K562 (cell line): ENCODE data around the gene FOXRED2. TPM values are rescaled to one million over a fixed set of nuclear protein-coding genes. Genes with fewer than 3 reads are reported as not detected.

Source experiments
- ATAC-seq: fragments of 200-7000 bp; cut with Tn5 transposase; 3 replicates; pipeline ENCODE4 v1.9.1; 2020; ENCODE audit warnings: moderate library complexity
- BruUV-seq: library from RNA; stranded (reverse); fragments of 400-500 nt; replicated peaks from 2 replicates; lab custom pipeline; 2021; lab: Mats Ljungman, UMichigan
- CTCF ChIA-PET: fragments of 300-600 bp; formaldehyde crosslinking; extraction: SDS; loops from one replicate; lab custom pipeline; 2021; ENCODE audit warnings: low intra/inter-chr PET ratio; lab: Yijun Ruan, JAX
- POLR2A ChIA-PET: fragments of 300-600, 350-650 bp; sonication (Branson Sonifier 250); formaldehyde crosslinking; extraction: SDS; loops from one replicate; lab custom pipeline; 2021; ENCODE audit warnings: antibody characterized with exemption, inconsistent platforms; lab: Yijun Ruan, JAX
- DNase-seq, 4 experiments: peaks; one replicate each; pipeline versions ENCODE4 v3.0.0 to v3.0.0-alpha.2; 2011 to 2018; ENCODE audit warnings: low spot score in 3 of 4, mixed read lengths in 3 of 4; ENCODE audit errors: extremely low read depth in 1 of 4
- FAIRE-seq: peaks from 2 replicates; lab custom pipeline; 2011; peaks lifted over from hg19 to GRCh38; lab: Jason Lieb, UNC
- H2AFZ ChIP-seq: 2 replicates; pipeline ENCODE4 v1.6.0; 2011; ENCODE audit warnings: low read depth, low read length, control low read depth, inconsistent platforms
- H3K27ac ChIP-seq: fragments of 200-600 bp; 3 replicates; pipeline ENCODE4 v1.8.0; 2011; ENCODE audit warnings: low read depth, mild to moderate bottlenecking, control low read depth, inconsistent platforms, low read length, moderate library complexity, mixed read lengths; ENCODE audit errors: extremely low read depth
- H3K27me3 ChIP-seq, 2 experiments: fragments of 300-600 bp in 1 of 2; 2 replicates in 1 of 2; 3 replicates in 1 of 2; pipeline versions ENCODE4 v1.6.0 to v1.8.0; 2011; ENCODE audit warnings: inconsistent platforms in 2 of 2, low read length in 2 of 2, mild to moderate bottlenecking in 1 of 2, mixed read lengths in 1 of 2, moderate library complexity in 1 of 2; ENCODE audit not compliant: control insufficient read depth in 2 of 2, insufficient read depth in 2 of 2
- H3K36me3 ChIP-seq: fragments of 300-600 bp; 3 replicates; pipeline ENCODE4 v1.8.0; 2011; ENCODE audit warnings: mild to moderate bottlenecking, low read length, inconsistent platforms; ENCODE audit not compliant: control insufficient read depth, insufficient read depth
- H3K4me1 ChIP-seq, 2 experiments: fragments of 200-600 bp in 1 of 2; replicated peaks in 1 of 2; 2 replicates in 1 of 2; 3 replicates in 1 of 2; pipeline versions ENCODE4 v1.5.1 to v1.8.0; 2011; ENCODE audit warnings: inconsistent platforms in 2 of 2, low read length in 2 of 2, mild to moderate bottlenecking in 1 of 2, mixed read lengths in 1 of 2, moderate library complexity in 1 of 2; ENCODE audit not compliant: control insufficient read depth in 2 of 2, insufficient read depth in 2 of 2
- H3K4me2 ChIP-seq: 2 replicates; pipeline ENCODE4 v1.6.1; 2011; ENCODE audit warnings: low read length, control low read depth, inconsistent platforms, mixed read lengths; ENCODE audit not compliant: insufficient read depth
- H3K4me3 ChIP-seq: fragments of 200-600 bp; sonication (generic), shearing (Covaris generic); 2 replicates; pipeline ENCODE4 v1.5.1; 2016; ENCODE audit warnings: control low read depth, inconsistent platforms
- H3K79me2 ChIP-seq: fragments of 200-600 bp; 3 replicates; pipeline ENCODE4 v1.8.0; 2011; ENCODE audit warnings: low read length, inconsistent platforms; ENCODE audit not compliant: control insufficient read depth, insufficient read depth
- H3K9ac ChIP-seq, 2 experiments: 2 replicates each; pipeline versions ENCODE4 v1.6.0 to v1.6.1; 2011; ENCODE audit warnings: low read depth in 2 of 2, low read length in 2 of 2, control low read depth in 1 of 2, inconsistent platforms in 1 of 2, mild to moderate bottlenecking in 1 of 2, mixed read lengths in 1 of 2; ENCODE audit not compliant: insufficient read depth in 1 of 2
- H3K9me1 ChIP-seq: one replicate; pipeline ENCODE4 v1.6.0; 2011; ENCODE audit warnings: inconsistent platforms, mild to moderate bottlenecking, low read length, moderate library complexity; ENCODE audit not compliant: control insufficient read depth, insufficient read depth
- H3K9me3 ChIP-seq: replicated peaks from 2 replicates; pipeline ENCODE4 v1.5.1; 2011; ENCODE audit warnings: low read depth, low read length, inconsistent platforms; ENCODE audit not compliant: control insufficient read depth, insufficient read depth
- H4K20me1 ChIP-seq: replicated peaks from 2 replicates; pipeline ENCODE4 v1.6.1; 2011; ENCODE audit warnings: low read length, inconsistent platforms, mixed read lengths; ENCODE audit not compliant: control insufficient read depth, insufficient read depth
- BCL6 ChIP-seq: fragments of 250-450 bp; sonication (Bioruptor Pico); IDR thresholded peaks from 2 replicates; pipeline ENCODE4 v1.4.0; 2020
- CBFA2T2 ChIP-seq: fragments of 450-650 bp; conservative IDR thresholded peaks from 2 replicates; pipeline ENCODE4 v1.6.1; 2017; ENCODE audit warnings: mild to moderate bottlenecking
- CHCHD3 ChIP-seq: fragments of 250-450 bp; sonication (Bioruptor Pico); IDR thresholded peaks from 2 replicates; pipeline ENCODE4 v2.1.2; 2022; ENCODE audit warnings: mild to moderate bottlenecking
- EHMT2 ChIP-seq: fragments of 450-650 bp; IDR thresholded peaks from 2 replicates; pipeline ENCODE4 v1.6.1; 2018; ENCODE audit warnings: antibody characterized with exemption
- GABPA ChIP-seq: fragments of 200-800 bp; sonication (Bioruptor generic); conservative IDR thresholded peaks from 2 replicates; pipeline ENCODE4 v1.6.1; 2016; ENCODE audit warnings: low read depth, missing genetic modification characterization, missing compliant biosample characterization
- GATAD2B ChIP-seq: fragments of 450-650 bp; IDR thresholded peaks from 2 replicates; pipeline ENCODE4 v1.6.1; 2017; ENCODE audit warnings: mild to moderate bottlenecking, borderline replicate concordance
- KAT8 ChIP-seq: fragments of 450-650 bp; IDR thresholded peaks from 2 replicates; pipeline ENCODE4 v1.6.1; 2016; ENCODE audit warnings: low read depth, mild to moderate bottlenecking
- KDM5B ChIP-seq: fragments of 200-600 bp; sonication (generic); IDR thresholded peaks from 2 replicates; pipeline ENCODE4 v1.6.1; 2012; ENCODE audit warnings: low read depth, mild to moderate bottlenecking, moderate library complexity, low read length, control low read depth, inconsistent platforms; ENCODE audit not compliant: insufficient replicate concordance
- NFATC3 ChIP-seq: fragments of 450-650 bp; IDR thresholded peaks from 2 replicates; pipeline ENCODE4 v1.6.1; 2017; ENCODE audit warnings: mild to moderate bottlenecking
- TGIF2 ChIP-seq: sonication (generic); formaldehyde crosslinking; IDR thresholded peaks from 2 replicates; pipeline ENCODE4 v1.8.1; 2022; ENCODE audit warnings: mild to moderate bottlenecking, missing genetic modification reagents, moderate library complexity
- TOE1 ChIP-seq, 2 experiments: fragments of 450-650 bp in 1 of 2; sonication (generic) in 1 of 2; formaldehyde crosslinking in 1 of 2; IDR thresholded peaks; 2 replicates each; pipeline versions ENCODE4 v1.7.1 to v1.8.0; 2016 to 2022; ENCODE audit warnings: borderline replicate concordance in 2 of 2, mild to moderate bottlenecking in 2 of 2, antibody characterized with exemption in 1 of 2, inconsistent platforms in 1 of 2, low read depth in 1 of 2, missing genetic modification reagents in 1 of 2, moderate library complexity in 1 of 2
- WGBS: fragments of 100-300 bp; shearing (Covaris generic); methylation state at CpG from one replicate; pipeline ENCODE4 v1.1.6; 2016; ENCODE audit warnings: low coverage, mixed read lengths; ENCODE audit not compliant: insufficient coverage; ENCODE audit errors: missing lambda C conversion rate; 5-methylcytosine and 5-hydroxymethylcytosine counted together
- in situ Hi-C: fragments of 300-500 bp; cut with MboI; formaldehyde crosslinking; loops from 4 replicates; pipeline ENCODE4 v1.15.0; 2018; ENCODE audit warnings: inconsistent platforms, mixed read lengths
- intact Hi-C: fragments of 100-400 bp; cut with micrococcal nuclease; formaldehyde crosslinking; loops from 2 replicates; pipeline ENCODE4 v1.14.2; 2022
- polyA plus RNA-seq, 8 experiments: library from polyadenylated mRNA; depleted of rRNA in 4 of 8; stranded (reverse) in 5 of 8; unstranded in 3 of 8; fragments of >200 nt; fragmentation: Nextera tagmentation in 2 of 8; fragmentation: Illumina TruSeq in 1 of 8; extraction: Ambion mirVana in 2 of 8; extraction: Trizol in 1 of 8; gene quantifications; 2 replicates each; pipeline versions ENCODE4 v1.2.1 to v1.2.3, GENCODE V29; 2011 to 2014; ENCODE audit warnings: inconsistent platforms in 1 of 8, missing spikeins in 1 of 8
- total RNA-seq, 7 experiments: library from RNA; depleted of rRNA in 6 of 7; stranded (reverse); fragments of >200 nt in 6 of 7; fragmentation: Illumina TruSeq in 2 of 7; extraction: Trizol in 2 of 7; gene quantifications; 2 replicates each; pipeline versions ENCODE4 v1.2.1 to v1.2.3, GENCODE V29; 2011 to 2021; ENCODE audit warnings: low replicate concordance in 1 of 7
- TF ChIP-seq, protein P1 (sequence below): fragments of 450-650 bp; IDR thresholded peaks from 2 replicates; pipeline ENCODE4 v1.6.1; 2016
- TF ChIP-seq, protein P2 (sequence below): fragments of 450-650 bp; IDR thresholded peaks from 2 replicates; pipeline ENCODE4 v1.6.1; 2016; ENCODE audit warnings: missing biosample characterization, missing genetic modification characterization
- TF ChIP-seq, protein P3 (sequence below): fragments of 250-450 bp; sonication (Bioruptor Pico); IDR thresholded peaks from 2 replicates; pipeline ENCODE4 v1.9.0; 2021; ENCODE audit warnings: mild to moderate bottlenecking, inconsistent platforms

Gene FOXRED2
- total and polyA plus RNA-seq, 9 of the 15 experiments (the other 6 are each of a cell fraction or from before 2014, with no cell fraction given) = 2.8 to 48.4 (median 7.8) TPM

DNA sequence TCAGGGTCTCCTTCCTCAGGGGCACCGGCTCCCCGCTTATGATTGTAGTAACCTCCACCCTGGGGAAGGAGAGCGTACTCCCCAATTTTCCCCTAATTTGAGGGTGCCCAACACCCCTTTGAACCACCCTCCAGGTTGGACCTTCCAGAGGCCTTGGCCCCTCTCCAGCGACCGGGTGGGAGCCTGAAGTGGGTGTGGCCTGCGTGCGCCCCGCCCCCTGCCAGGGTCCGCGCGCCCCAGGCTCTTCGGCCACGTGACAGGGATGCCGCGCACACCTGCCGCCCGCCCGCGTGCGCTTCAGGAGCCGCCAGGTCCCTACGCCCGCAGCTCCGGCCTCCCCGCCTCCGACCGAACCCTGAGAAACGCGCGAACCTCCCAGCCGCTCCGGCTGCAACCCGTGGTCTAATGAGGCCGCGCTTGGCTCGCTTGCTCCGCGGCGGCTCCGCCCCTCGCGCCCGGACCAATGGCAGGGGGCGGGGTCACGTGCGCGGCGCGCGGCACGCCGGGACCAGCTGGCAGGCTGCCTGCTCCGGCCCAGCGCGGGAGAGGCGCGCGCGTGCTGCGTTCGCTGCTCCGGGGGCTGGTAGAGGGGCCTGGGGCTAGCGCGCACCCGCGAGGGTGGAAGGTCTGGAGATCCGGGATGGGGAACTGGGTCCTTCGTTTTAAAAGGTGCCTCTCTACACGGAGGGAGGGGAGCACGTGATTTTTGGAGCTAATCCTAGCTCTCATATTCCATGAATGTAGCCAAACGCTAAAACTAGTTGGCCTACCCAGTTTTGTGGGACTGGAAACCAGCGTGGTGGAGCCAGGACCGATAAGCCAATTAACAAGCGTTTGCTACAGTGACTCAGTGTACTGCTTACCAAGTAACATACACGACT, at the start of gene FOXRED2 (continued):
- TF ChIP-seq, protein P1, sequence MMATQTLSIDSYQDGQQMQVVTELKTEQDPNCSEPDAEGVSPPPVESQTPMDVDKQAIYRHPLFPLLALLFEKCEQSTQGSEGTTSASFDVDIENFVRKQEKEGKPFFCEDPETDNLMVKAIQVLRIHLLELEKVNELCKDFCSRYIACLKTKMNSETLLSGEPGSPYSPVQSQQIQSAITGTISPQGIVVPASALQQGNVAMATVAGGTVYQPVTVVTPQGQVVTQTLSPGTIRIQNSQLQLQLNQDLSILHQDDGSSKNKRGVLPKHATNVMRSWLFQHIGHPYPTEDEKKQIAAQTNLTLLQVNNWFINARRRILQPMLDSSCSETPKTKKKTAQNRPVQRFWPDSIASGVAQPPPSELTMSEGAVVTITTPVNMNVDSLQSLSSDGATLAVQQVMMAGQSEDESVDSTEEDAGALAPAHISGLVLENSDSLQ = no peak
- TF ChIP-seq GABPA (tag) (0 out of 2 replicates have a peak, but pooled peaks have one; percentile 15), CHCHD3 (no peak)

DNA sequence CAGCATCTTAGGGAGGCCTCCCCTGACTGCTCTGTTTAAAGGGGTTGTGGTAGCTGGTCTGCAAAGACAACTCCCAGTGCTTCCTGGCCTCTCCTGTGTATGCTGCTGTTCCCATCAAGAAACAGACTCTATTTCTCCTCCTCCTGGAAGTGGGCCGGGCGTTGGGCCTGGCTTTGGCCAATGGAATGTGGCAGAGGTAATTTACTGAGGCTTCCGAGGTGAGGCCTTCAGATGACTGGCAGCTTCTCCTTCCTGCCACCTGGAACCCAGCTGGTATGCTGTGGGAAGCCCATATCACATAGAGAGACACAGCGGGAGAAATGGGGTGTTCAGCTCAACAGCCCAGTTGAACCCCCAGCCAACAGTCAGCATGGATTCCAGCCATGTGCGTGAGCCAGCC, 47.3 kb upstream of the FOXRED2 start:
- DNase-seq = no peak
- Histone ChIP-seq H3K9me1 (no peaks in the 10 kb centered on the region), H2AFZ (no peak overlapping the region), H3K27ac (no peak overlapping the region), H3K4me2 (no peak overlapping the region), H3K27me3 (peaks cover 16 to 52% of the 10 kb centered on the region in 2 experiments; a peak in 4 of 5 replicates), H3K79me2 (no peaks in the 10 kb centered on the region), H3K4me1 (no peaks in the 10 kb centered on the region), H3K4me3 (no peak overlapping the region), H3K36me3 (no peaks in the 10 kb centered on the region), H3K9me3 (no peaks in the 10 kb centered on the region), H3K9ac (no peak overlapping the region; a peak in 1 of 4 replicates), H4K20me1 (no peaks in the 10 kb centered on the region)
- no TSS peak for BruUV-seq
- in situ Hi-C loops = no loop called here
- ATAC-seq = no peak
- WGBS = 0% methylated on average over 3 of the region's 5 CpGs
- ChIA-PET CTCF (no interaction called here), POLR2A (interaction anchor here (0.5 to 1.0 kb wide), 4 partner anchors 146 to 1091 kb away, joined by 3 to 4 read pairs (median 3); no protein-coding TSS in a partner anchor)
- intact Hi-C loops = no loop called here
- FAIRE-seq = no peak
- TF ChIP-seq NFATC3 = no peak
- no peak for TF ChIP-seq TOE1 (IDR thresholded peaks at IDR 0.05; ENCODE audit: borderline replicate concordance)
- TF ChIP-seq TOE1 (CRISPR knock-in tag; IDR thresholded peaks at IDR 0.05; ENCODE audit: borderline replicate concordance, low read depth) = no peak
- TF ChIP-seq KDM5B = no peak
- no peak for TF ChIP-seq CBFA2T2
- TF ChIP-seq, protein P2, sequence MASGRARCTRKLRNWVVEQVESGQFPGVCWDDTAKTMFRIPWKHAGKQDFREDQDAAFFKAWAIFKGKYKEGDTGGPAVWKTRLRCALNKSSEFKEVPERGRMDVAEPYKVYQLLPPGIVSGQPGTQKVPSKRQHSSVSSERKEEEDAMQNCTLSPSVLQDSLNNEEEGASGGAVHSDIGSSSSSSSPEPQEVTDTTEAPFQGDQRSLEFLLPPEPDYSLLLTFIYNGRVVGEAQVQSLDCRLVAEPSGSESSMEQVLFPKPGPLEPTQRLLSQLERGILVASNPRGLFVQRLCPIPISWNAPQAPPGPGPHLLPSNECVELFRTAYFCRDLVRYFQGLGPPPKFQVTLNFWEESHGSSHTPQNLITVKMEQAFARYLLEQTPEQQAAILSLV (tag) = no peak
- TF ChIP-seq EHMT2 = no peak
- no peak for TF ChIP-seq BCL6 (CRISPR knock-in tag)
- no peak for TF ChIP-seq KAT8
- TF ChIP-seq TGIF2 (CRISPR knock-in tag) = no peak
- TF ChIP-seq, protein P3, sequence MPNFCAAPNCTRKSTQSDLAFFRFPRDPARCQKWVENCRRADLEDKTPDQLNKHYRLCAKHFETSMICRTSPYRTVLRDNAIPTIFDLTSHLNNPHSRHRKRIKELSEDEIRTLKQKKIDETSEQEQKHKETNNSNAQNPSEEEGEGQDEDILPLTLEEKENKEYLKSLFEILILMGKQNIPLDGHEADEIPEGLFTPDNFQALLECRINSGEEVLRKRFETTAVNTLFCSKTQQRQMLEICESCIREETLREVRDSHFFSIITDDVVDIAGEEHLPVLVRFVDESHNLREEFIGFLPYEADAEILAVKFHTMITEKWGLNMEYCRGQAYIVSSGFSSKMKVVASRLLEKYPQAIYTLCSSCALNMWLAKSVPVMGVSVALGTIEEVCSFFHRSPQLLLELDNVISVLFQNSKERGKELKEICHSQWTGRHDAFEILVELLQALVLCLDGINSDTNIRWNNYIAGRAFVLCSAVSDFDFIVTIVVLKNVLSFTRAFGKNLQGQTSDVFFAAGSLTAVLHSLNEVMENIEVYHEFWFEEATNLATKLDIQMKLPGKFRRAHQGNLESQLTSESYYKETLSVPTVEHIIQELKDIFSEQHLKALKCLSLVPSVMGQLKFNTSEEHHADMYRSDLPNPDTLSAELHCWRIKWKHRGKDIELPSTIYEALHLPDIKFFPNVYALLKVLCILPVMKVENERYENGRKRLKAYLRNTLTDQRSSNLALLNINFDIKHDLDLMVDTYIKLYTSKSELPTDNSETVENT (CRISPR knock-in tag) = no peak
- TF ChIP-seq GATAD2B = no peak
